HCT116 (cell line): ENCODE measurements around the gene DIO2. TPM values are rescaled to one million over a fixed set of nuclear protein-coding genes. Genes with fewer than 3 reads are reported as not detected.

Experiments
- ATAC-seq: fragments of 200-7000 bp; cut with Tn5 transposase; 2 replicates; pipeline ENCODE4 v1.9.1; 2020; ENCODE audit warnings: mild to moderate bottlenecking, moderate library complexity
- BruUV-seq: library from RNA; stranded (reverse); fragments of 400-500 nt; replicated peaks from 2 replicates; lab custom pipeline; 2021; lab: Mats Ljungman, UMichigan
- CTCF ChIA-PET: fragments of 300-600 bp; sonication (Branson Sonifier 250); formaldehyde crosslinking; loops from one replicate; lab custom pipeline; 2021; ENCODE audit warnings: antibody characterized with exemption; lab: Charles Lee
- POLR2A ChIA-PET: fragments of 300-600, 350-600 bp; sonication (Branson Sonifier 250); formaldehyde crosslinking; loops from one replicate; lab custom pipeline; 2021; ENCODE audit warnings: antibody characterized with exemption; lab: Charles Lee
- RAD21 ChIA-PET, 2 experiments: fragments of 300-600 bp; sonication (Branson Sonifier 250); formaldehyde crosslinking; loops; one replicate each; lab custom pipeline; 2023; ENCODE audit warnings: low total read pairs in 2 of 2; ENCODE audit not compliant: uncharacterized antibody in 2 of 2, unreplicated experiment in 2 of 2, low non-redundant PET in 1 of 2; lab: Charles Lee
- DNase-seq: peaks from one replicate; pipeline ENCODE4 v3.0.0-alpha.2; 2010; ENCODE audit warnings: low read depth, low spot score
- H2AFZ ChIP-seq: fragments of 200-600 bp; shearing (Covaris generic), sonication (generic); 2 replicates; pipeline ENCODE4 v1.6.1; 2017; ENCODE audit warnings: low read depth, mixed run types, mixed read lengths, antibody characterized with exemption, low read length; ENCODE audit not compliant: poor library complexity, severe bottlenecking
- H3K27ac ChIP-seq: 2 replicates; pipeline ENCODE4 v1.5.1; 2012; ENCODE audit warnings: low read depth, low read length
- H3K27me3 ChIP-seq: fragments of 200-600 bp; sonication (generic); 2 replicates; pipeline ENCODE4 v1.6.1; 2016; ENCODE audit warnings: mixed run types, low read length, mixed read lengths; ENCODE audit not compliant: insufficient read depth
- H3K36me3 ChIP-seq, 2 experiments: fragments of 200-500 bp in 1 of 2; fragments of 200-600 bp in 1 of 2; sonication (Bioruptor generic) in 1 of 2; sonication (generic) in 1 of 2; 2 replicates each; pipeline versions ENCODE4 v1.5.1 to v1.6.1; 2014 to 2016; ENCODE audit warnings: low read length in 2 of 2, inconsistent platforms in 1 of 2, mixed read lengths in 1 of 2, mixed run types in 1 of 2; ENCODE audit not compliant: insufficient read depth in 2 of 2, control insufficient read depth in 1 of 2
- H3K4me1 ChIP-seq, 2 experiments: fragments of 200-600 bp in 1 of 2; sonication (generic) in 1 of 2; 2 replicates each; pipeline versions ENCODE4 v1.5.1 to v1.6.1; 2012 to 2017; ENCODE audit warnings: low read length in 2 of 2, inconsistent platforms in 1 of 2, mild to moderate bottlenecking in 1 of 2, mixed read lengths in 1 of 2, mixed run types in 1 of 2, moderate library complexity in 1 of 2; ENCODE audit not compliant: insufficient read depth in 2 of 2, control insufficient read depth in 1 of 2
- H3K4me2 ChIP-seq: fragments of 200-600 bp; sonication (generic); 2 replicates; pipeline ENCODE4 v1.6.1; 2017; ENCODE audit warnings: mixed run types, low read length, mixed read lengths
- H3K4me3 ChIP-seq, 2 experiments: fragments of 200-600 bp in 1 of 2; sonication (generic) in 1 of 2; replicated peaks in 1 of 2; 2 replicates each; pipeline ENCODE4 v1.5.1; 2011 to 2016; ENCODE audit warnings: low read length in 2 of 2, control low read depth in 1 of 2, low read depth in 1 of 2, mild to moderate bottlenecking in 1 of 2, mixed read lengths in 1 of 2, mixed run types in 1 of 2
- H3K79me2 ChIP-seq: fragments of 200-600 bp; sonication (generic); 2 replicates; pipeline ENCODE4 v1.6.1; 2017; ENCODE audit warnings: mild to moderate bottlenecking, mixed run types, low read length, moderate library complexity, mixed read lengths; ENCODE audit not compliant: insufficient read depth
- H3K9ac ChIP-seq: fragments of 200-600 bp; sonication (generic); 2 replicates; pipeline ENCODE4 v1.6.1; 2016; ENCODE audit warnings: low read length, mixed read lengths
- H3K9me2 ChIP-seq: fragments of 200-600 bp; sonication (generic), shearing (Covaris generic); 2 replicates; pipeline ENCODE4 v1.6.1; 2017; ENCODE audit warnings: mixed run types, mild to moderate bottlenecking, moderate library complexity; ENCODE audit not compliant: insufficient read depth
- H3K9me3 ChIP-seq, 2 experiments: fragments of 200-500 bp in 1 of 2; fragments of 200-600 bp in 1 of 2; sonication (Bioruptor generic) in 1 of 2; sonication (generic) in 1 of 2; 2 replicates each; pipeline ENCODE4 v1.6.1; 2014 to 2017; ENCODE audit warnings: low read length in 2 of 2, mixed read lengths in 2 of 2, inconsistent platforms in 1 of 2, low read depth in 1 of 2, mild to moderate bottlenecking in 1 of 2, mixed run types in 1 of 2, moderate library complexity in 1 of 2; ENCODE audit not compliant: control insufficient read depth in 1 of 2, insufficient read depth in 1 of 2
- H4K20me1 ChIP-seq: fragments of 200-600 bp; sonication (generic), shearing (Covaris generic); 2 replicates; pipeline ENCODE4 v1.6.1; 2017; ENCODE audit warnings: mixed run types, mild to moderate bottlenecking, moderate library complexity; ENCODE audit not compliant: insufficient read depth
- ELF1 ChIP-seq: IDR thresholded peaks from 2 replicates; pipeline ENCODE4 v1.6.1; 2012; ENCODE audit warnings: low read depth, borderline replicate concordance
- EZH2 ChIP-seq: fragments of 200-600 bp; sonication (generic); IDR thresholded peaks from 2 replicates; pipeline ENCODE4 v1.6.1; 2017; ENCODE audit warnings: antibody characterized with exemption, mixed run types
- SRF ChIP-seq: IDR thresholded peaks from 2 replicates; pipeline ENCODE4 v1.6.1; 2012; ENCODE audit warnings: low read depth
- ZNF274 ChIP-seq: fragments of 200-500 bp; sonication (Bioruptor generic); IDR thresholded peaks from 2 replicates; pipeline ENCODE4 v1.6.1; 2014; ENCODE audit warnings: mild to moderate bottlenecking, low read depth, low read length, inconsistent platforms
- intact Hi-C: fragments of 100-400 bp; cut with micrococcal nuclease; formaldehyde crosslinking; loops from 2 replicates; pipeline ENCODE4 v1.10.0; 2022
- total RNA-seq: library from RNA; stranded (reverse); gene quantifications from one replicate; pipeline ENCODE4 v1.2.1, GENCODE V29; 2021; ENCODE audit not compliant: unreplicated experiment

The DIO2 gene
- total RNA-seq, 1 experiment from 2014 or later: 0.10 TPM

DNA sequence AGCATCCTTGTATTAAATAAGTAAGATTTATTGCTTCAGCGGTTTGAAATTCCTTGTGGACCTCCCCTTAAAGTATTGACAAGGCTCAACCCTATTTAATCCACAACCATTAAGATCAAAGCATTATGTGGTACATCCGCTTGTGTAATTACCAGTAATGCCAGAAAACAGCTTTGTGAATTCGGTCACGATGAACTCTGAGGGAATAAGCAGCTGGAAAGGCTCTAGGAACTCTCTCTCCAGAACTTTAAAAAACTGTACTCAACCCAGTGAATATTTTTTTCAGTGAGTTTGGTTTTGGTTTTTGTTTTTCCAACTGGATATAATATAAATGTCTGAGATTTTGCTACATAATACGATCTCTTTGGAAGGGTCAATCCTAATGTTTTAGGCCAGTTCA, 49.3 kb upstream of the DIO2 start:
- DNase-seq (no peak), ATAC-seq (no peak)
- H3K79me2 ChIP-seq: no peaks in the 10 kb centered on the region
- H3K9ac ChIP-seq: no peak overlapping the region
- no peak overlapping the region for H3K27ac ChIP-seq
- H3K4me1 ChIP-seq: no peaks in the 10 kb centered on the region
- ChIA-PET POLR2A (no interaction called here), RAD21 (no interaction called here), CTCF (no interaction called here)
- no peaks in the 10 kb centered on the region for H3K36me3 ChIP-seq
- H3K9me2 ChIP-seq: no peaks in the 10 kb centered on the region
- H3K9me3 ChIP-seq: no peaks in the 10 kb centered on the region
- H4K20me1 ChIP-seq: no peaks in the 10 kb centered on the region
- no peaks in the 10 kb centered on the region for H3K27me3 ChIP-seq
- TF ChIP-seq EZH2: no peak
- no peak overlapping the region for H3K4me2 ChIP-seq
- no TSS peak for BruUV-seq
- no peak overlapping the region for H3K4me3 ChIP-seq
- intact Hi-C loops: no loop called here
- no peak overlapping the region for H2AFZ ChIP-seq

DNA sequence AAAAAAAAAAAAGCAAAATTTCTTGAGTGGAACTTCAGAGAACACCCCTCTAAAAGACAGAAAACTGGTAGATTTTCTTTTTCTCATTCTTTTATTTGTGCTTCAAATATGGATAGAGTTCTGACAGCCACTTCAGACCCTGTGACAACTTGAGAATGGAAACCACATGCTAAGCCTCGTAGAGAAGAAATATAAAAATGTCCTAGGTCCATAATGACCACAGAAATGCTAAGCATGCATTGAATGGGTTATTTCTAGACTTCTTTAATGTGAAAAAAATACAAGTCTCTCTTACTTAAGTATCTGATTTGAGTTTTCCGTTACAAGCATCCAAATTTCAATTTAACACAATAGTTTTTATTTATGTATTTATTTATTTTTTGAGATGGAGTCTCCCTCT, 28.3 kb upstream of the DIO2 start:
- no peaks in the 10 kb centered on the region for H3K36me3 ChIP-seq
- ATAC-seq (no peak), DNase-seq (no peak)
- H2AFZ ChIP-seq: no peak overlapping the region
- H3K27me3 ChIP-seq: no peaks in the 10 kb centered on the region
- H3K79me2 ChIP-seq: no peaks in the 10 kb centered on the region
- H3K9ac ChIP-seq: no peak overlapping the region
- RAD21 ChIA-PET: no interaction called here
- no peaks in the 10 kb centered on the region for H4K20me1 ChIP-seq
- H3K9me3 ChIP-seq: peaks cover 0 to 3% of the 10 kb centered on the region in 2 experiments; a peak in 1 of 4 replicates
- H3K4me3 ChIP-seq: no peak overlapping the region
- TF ChIP-seq EZH2 (no peak), SRF (no peak), ELF1 (no peak), ZNF274 (no peak)
- POLR2A ChIA-PET: no interaction called here
- no peaks in the 10 kb centered on the region for H3K9me2 ChIP-seq
- H3K4me1 ChIP-seq: no peaks in the 10 kb centered on the region
- intact Hi-C loops: no loop called here
- H3K4me2 ChIP-seq: no peak overlapping the region
- no peak overlapping the region for H3K27ac ChIP-seq
- BruUV-seq: no TSS peak
- CTCF ChIA-PET: no interaction called here
